OCI-LY1 (cell line): ENCODE measurements around the gene PIGW.

Experiments used
- H2AFZ ChIP-seq: fragments of 200-600 bp; sonication (generic), shearing (Covaris generic); 2 replicates; pipeline ENCODE4 v1.6.0; 2014; ENCODE audit warnings: antibody characterized with exemption, mild to moderate bottlenecking, low read length
- H3F3A ChIP-seq: fragments of 200-600 bp; sonication (generic), shearing (Covaris generic); 2 replicates; pipeline ENCODE4 v1.6.0; 2014; ENCODE audit warnings: mild to moderate bottlenecking, antibody characterized with exemption, low read length, moderate library complexity; ENCODE audit not compliant: insufficient read depth
- H3K27ac ChIP-seq: fragments of 200-600 bp; sonication (generic); 2 replicates; pipeline ENCODE4 v1.5.1; 2014; ENCODE audit warnings: low read length, mixed run types, mild to moderate bottlenecking, low read depth; ENCODE audit not compliant: poor library complexity, severe bottlenecking
- H3K27me3 ChIP-seq: fragments of 200-600 bp; sonication (generic); 2 replicates; pipeline ENCODE4 v1.6.0; 2014; ENCODE audit warnings: antibody characterized with exemption, mild to moderate bottlenecking, low read length, moderate library complexity; ENCODE audit not compliant: insufficient read depth
- H3K36me3 ChIP-seq: fragments of 200-600 bp; sonication (generic); 2 replicates; pipeline ENCODE4 v1.6.1; 2014; ENCODE audit warnings: mild to moderate bottlenecking, antibody characterized with exemption, low read length, moderate library complexity, mixed read lengths; ENCODE audit not compliant: insufficient read depth
- H3K4me1 ChIP-seq: fragments of 200-600 bp; sonication (generic); 2 replicates; pipeline ENCODE4 v1.5.1; 2014; ENCODE audit warnings: mild to moderate bottlenecking, low read length, moderate library complexity; ENCODE audit not compliant: insufficient read depth, severe bottlenecking
- H3K4me2 ChIP-seq: fragments of 200-600 bp; sonication (generic), shearing (Covaris generic); 2 replicates; pipeline ENCODE4 v1.6.1; 2014; ENCODE audit warnings: low read length
- H3K4me3 ChIP-seq: fragments of 200-600 bp; sonication (generic); 2 replicates; pipeline ENCODE4 v1.5.1; 2014; ENCODE audit warnings: low read length, low read depth, mild to moderate bottlenecking, mixed read lengths; ENCODE audit not compliant: poor library complexity, severe bottlenecking
- H3K79me2 ChIP-seq: fragments of 200-600 bp; shearing (Covaris generic); 2 replicates; pipeline ENCODE4 v1.6.1; 2016; ENCODE audit warnings: mixed run types, low read length, mixed read lengths; ENCODE audit not compliant: insufficient read depth
- H3K9ac ChIP-seq: fragments of 200-600 bp; sonication (generic), shearing (Covaris generic); 2 replicates; pipeline ENCODE4 v1.6.1; 2014; ENCODE audit warnings: mild to moderate bottlenecking, low read length, mixed read lengths
- H3K9me2 ChIP-seq: fragments of 200-600 bp; sonication (generic), shearing (Covaris generic); 2 replicates; pipeline ENCODE4 v1.6.1; 2014; ENCODE audit warnings: low read depth, mild to moderate bottlenecking, low read length, mixed read lengths
- H3K9me3 ChIP-seq: fragments of 200-600 bp; shearing (Covaris generic); 2 replicates; pipeline ENCODE4 v1.6.1; 2014; ENCODE audit warnings: low read length, mixed read lengths
- H4K20me1 ChIP-seq: fragments of 200-600 bp; sonication (generic), shearing (Covaris generic); 2 replicates; pipeline ENCODE4 v1.6.0; 2016; ENCODE audit warnings: mild to moderate bottlenecking, low read length; ENCODE audit not compliant: insufficient read depth
- EZH2 ChIP-seq: fragments of 200-600 bp; sonication (generic), shearing (Covaris generic); IDR thresholded peaks from 2 replicates; pipeline ENCODE4 v1.8.0; 2017; ENCODE audit warnings: borderline replicate concordance, mixed run types, mild to moderate bottlenecking, antibody characterized with exemption, low read length, moderate library complexity, mixed read lengths
- TF ChIP-seq, protein P1 (sequence below): fragments of 200-600 bp; sonication (generic), shearing (Covaris generic); IDR thresholded peaks from 2 replicates; pipeline ENCODE4 v1.5.1; 2017; ENCODE audit warnings: mild to moderate bottlenecking, antibody characterized with exemption, low read length, moderate library complexity, mixed read lengths

Gene PIGW

DNA sequence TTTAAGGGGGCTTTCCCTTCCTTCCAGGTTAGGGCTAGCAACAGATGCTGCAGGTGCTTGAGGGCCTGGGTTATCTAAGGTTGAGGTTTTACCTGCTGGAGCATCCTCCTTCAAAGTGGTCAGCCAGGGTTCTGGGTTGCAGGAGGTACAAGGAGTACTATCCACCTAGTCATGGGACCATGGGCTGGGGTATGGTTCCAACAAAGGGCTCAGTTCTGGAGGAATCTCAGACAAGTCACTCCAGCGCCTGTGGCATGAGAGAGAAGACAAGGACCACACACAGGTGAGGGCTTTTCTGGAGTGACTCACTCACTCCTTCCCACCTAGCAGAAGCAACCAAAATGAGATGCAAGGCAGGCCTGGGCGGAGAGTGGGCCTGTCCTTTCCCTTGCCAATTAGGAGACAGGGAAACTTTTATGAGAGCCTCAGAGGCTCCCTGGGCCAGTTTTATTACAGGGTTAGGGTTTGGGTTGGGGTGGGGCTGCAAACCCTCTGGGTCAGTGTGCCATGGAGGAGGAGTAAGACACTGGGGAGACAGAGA is 2.3 kb upstream of the PIGW start:
- Histone ChIP-seq H3K9me3 (no peaks in the 10 kb centered on the region), H3K4me2 (no peak overlapping the region), H3K36me3 (peaks cover 69% of the 10 kb centered on the region), H3K4me1 (peaks cover 18% of the 10 kb centered on the region), H3F3A (no peaks in the 10 kb centered on the region), H3K79me2 (peaks cover 5% of the 10 kb centered on the region; the same call in 1 of the 2 replicates), H2AFZ (no peak overlapping the region), H4K20me1 (no peaks in the 10 kb centered on the region), H3K4me3 (no peak overlapping the region), H3K27me3 (no peaks in the 10 kb centered on the region), H3K9me2 (no peaks in the 10 kb centered on the region), H3K27ac (no peak overlapping the region), H3K9ac (no peak overlapping the region)
- TF ChIP-seq, protein P1, sequence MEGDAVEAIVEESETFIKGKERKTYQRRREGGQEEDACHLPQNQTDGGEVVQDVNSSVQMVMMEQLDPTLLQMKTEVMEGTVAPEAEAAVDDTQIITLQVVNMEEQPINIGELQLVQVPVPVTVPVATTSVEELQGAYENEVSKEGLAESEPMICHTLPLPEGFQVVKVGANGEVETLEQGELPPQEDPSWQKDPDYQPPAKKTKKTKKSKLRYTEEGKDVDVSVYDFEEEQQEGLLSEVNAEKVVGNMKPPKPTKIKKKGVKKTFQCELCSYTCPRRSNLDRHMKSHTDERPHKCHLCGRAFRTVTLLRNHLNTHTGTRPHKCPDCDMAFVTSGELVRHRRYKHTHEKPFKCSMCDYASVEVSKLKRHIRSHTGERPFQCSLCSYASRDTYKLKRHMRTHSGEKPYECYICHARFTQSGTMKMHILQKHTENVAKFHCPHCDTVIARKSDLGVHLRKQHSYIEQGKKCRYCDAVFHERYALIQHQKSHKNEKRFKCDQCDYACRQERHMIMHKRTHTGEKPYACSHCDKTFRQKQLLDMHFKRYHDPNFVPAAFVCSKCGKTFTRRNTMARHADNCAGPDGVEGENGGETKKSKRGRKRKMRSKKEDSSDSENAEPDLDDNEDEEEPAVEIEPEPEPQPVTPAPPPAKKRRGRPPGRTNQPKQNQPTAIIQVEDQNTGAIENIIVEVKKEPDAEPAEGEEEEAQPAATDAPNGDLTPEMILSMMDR: no peak
- no peak for TF ChIP-seq EZH2

DNA sequence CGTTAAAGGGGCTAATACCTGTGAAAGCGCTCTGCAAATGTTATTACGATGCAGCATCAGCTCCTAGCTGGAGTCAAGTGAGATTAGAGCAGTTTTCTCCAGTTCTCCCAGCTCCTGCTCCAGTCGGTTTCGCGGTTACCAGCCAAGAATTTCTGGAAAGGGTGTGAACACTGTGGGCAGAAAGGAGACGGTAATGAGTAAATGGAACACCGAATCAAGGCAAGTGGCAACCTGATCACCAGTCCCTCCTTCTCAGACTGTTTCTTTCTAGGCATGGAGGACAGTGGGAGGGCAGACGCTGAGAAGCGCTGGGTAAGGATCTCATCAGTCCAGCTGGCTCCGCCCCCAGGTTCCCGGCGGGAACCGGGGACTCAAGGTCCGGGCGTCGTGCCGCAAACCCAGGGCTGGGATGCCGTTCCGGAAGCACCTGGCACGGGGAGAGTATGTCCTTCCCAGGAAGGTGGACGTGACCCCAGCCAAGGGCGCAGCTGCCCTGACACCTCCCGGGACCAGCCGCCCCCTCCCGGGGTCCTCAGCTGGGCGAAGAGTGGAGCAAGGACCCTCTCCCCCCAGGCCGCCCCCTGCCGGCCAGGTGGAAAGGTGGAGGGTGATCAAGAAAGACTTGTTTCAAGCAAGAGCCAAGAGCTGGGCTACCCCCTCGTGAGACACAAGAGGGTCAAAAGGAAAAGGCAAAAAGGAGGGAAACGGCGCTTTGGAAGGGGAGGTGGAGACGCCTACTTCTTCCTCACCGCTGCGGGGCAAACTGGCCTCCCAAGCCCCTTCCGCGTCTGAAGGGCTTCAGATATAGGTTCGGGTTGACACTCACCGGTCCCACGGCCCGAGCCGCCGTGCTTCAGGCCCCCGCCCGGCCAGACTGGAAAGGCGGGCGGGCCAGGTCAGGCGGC is 600 bp upstream of the PIGW start:
- H3K79me2 ChIP-seq: peaks cover 5% of the 10 kb centered on the region; the same call in 1 of the 2 replicates
- no peaks in the 10 kb centered on the region for H3F3A ChIP-seq
- no peaks in the 10 kb centered on the region for H4K20me1 ChIP-seq
- no peaks in the 10 kb centered on the region for H3K27me3 ChIP-seq
- peak overlapping the region; percentile 99 for H3K9ac ChIP-seq
- no peaks in the 10 kb centered on the region for H3K9me2 ChIP-seq
- H3K4me3 ChIP-seq: peak overlapping the region; percentile 94
- TF ChIP-seq, protein P1: peak; percentile 90
- TF ChIP-seq EZH2: no peak
- H3K36me3 ChIP-seq: peaks cover 68% of the 10 kb centered on the region
- H3K27ac ChIP-seq: peak overlapping the region; percentile 85
- no peak overlapping the region for H2AFZ ChIP-seq
- peaks cover 18% of the 10 kb centered on the region for H3K4me1 ChIP-seq
- no peaks in the 10 kb centered on the region for H3K9me3 ChIP-seq
- peak overlapping the region; percentile 83 for H3K4me2 ChIP-seq

DNA sequence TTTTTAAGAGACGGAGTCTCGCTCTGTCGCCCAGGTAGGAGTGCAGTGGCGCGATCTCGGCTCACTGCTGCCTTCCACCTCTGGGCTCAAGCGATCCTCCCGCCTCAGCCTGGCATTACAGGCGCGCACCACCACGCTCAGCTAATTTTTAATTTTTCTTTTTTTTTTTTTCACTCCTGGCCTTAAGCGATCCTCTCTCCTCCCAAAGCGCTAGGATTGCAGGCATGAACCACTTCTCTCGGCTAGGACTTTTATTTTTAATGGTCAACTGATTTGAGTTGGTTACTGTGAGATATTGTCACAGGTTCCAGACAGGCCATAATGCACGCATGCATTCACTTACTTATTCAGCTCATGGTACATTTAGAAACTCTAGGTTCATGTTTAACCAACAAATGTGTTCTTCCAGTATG is 888 bp downstream of the PIGW start:
- H4K20me1 ChIP-seq: no peaks in the 10 kb centered on the region
- H3F3A ChIP-seq: no peaks in the 10 kb centered on the region
- H3K9me2 ChIP-seq: no peaks in the 10 kb centered on the region
- TF ChIP-seq, protein P1: no peak
- no peak for TF ChIP-seq EZH2
- H3K9me3 ChIP-seq: no peaks in the 10 kb centered on the region
- peaks cover 18% of the 10 kb centered on the region for H3K4me1 ChIP-seq
- peak overlapping the region; percentile 83 for H3K4me2 ChIP-seq
- H3K79me2 ChIP-seq: peaks cover 5% of the 10 kb centered on the region; the same call in 1 of the 2 replicates
- peak overlapping the region; percentile 99 for H3K9ac ChIP-seq
- H2AFZ ChIP-seq: no peak overlapping the region
- peak overlapping the region; percentile 94 for H3K4me3 ChIP-seq
- peak overlapping the region; percentile 85 for H3K27ac ChIP-seq
- no peaks in the 10 kb centered on the region for H3K27me3 ChIP-seq
- peaks cover 59% of the 10 kb centered on the region for H3K36me3 ChIP-seq
